ENCODE results near the gene KRT20.

GRCh38 chr17:40909755-40910154 lies 24.7 kb upstream of the KRT20 start:
- no peak for TF ChIP-seq CTCF (IDR thresholded peaks at IDR 0.05)
- TF ChIP-seq REST (IDR thresholded peaks at IDR 0.05; ENCODE audit: insufficient read depth in 1 of 2, low read depth in 2 of 2, low read length in 1 of 2), result no peak
